H9 (cell line): Measurements from ENCODE around the gene SNHG17. TPM values are rescaled to one million over a fixed set of nuclear protein-coding genes. Genes with fewer than 3 reads are reported as not detected.

Experiments used
- DNase-seq: peaks from one replicate; pipeline ENCODE4 v3.0.0-alpha.2; 2017
- H2AFZ ChIP-seq: one replicate; pipeline ENCODE4 v1.6.1; 2013; ENCODE audit warnings: mild to moderate bottlenecking, low read length, control low read depth, moderate library complexity
- H2AK5ac ChIP-seq: 2 replicates; pipeline ENCODE4 v1.6.1; 2013; ENCODE audit warnings: low read length, control low read depth, mixed read lengths; ENCODE audit not compliant: insufficient read length
- H2BK120ac ChIP-seq: one replicate; pipeline ENCODE4 v1.6.1; 2013; ENCODE audit warnings: low read depth, mild to moderate bottlenecking, low read length, control low read depth, inconsistent platforms; ENCODE audit not compliant: poor library complexity, severe bottlenecking
- H2BK12ac ChIP-seq: 2 replicates; pipeline ENCODE4 v1.6.1; 2013; ENCODE audit warnings: low read length, control low read depth, mixed read lengths, low read depth; ENCODE audit not compliant: insufficient read length
- H2BK15ac ChIP-seq: 2 replicates; pipeline ENCODE4 v1.6.1; 2013; ENCODE audit warnings: low read depth, low read length, control low read depth
- H2BK20ac ChIP-seq: one replicate; pipeline ENCODE4 v1.6.1; 2013; ENCODE audit warnings: low read depth, mild to moderate bottlenecking, low read length, control low read depth, inconsistent platforms; ENCODE audit not compliant: poor library complexity, severe bottlenecking
- H2BK5ac ChIP-seq: 2 replicates; pipeline ENCODE4 v1.6.1; 2013; ENCODE audit warnings: low read length, control low read depth, mixed read lengths; ENCODE audit not compliant: insufficient read length
- H3K14ac ChIP-seq: 2 replicates; pipeline ENCODE4 v1.6.1; 2013; ENCODE audit warnings: low read length, control low read depth; ENCODE audit not compliant: insufficient read depth
- H3K18ac ChIP-seq: 2 replicates; pipeline ENCODE4 v1.6.1; 2013; ENCODE audit warnings: low read depth, mild to moderate bottlenecking, mixed read lengths, low read length, control low read depth; ENCODE audit not compliant: insufficient read length
- H3K23ac ChIP-seq: 2 replicates; pipeline ENCODE4 v1.6.1; 2013; ENCODE audit warnings: low read length, control low read depth, mixed read lengths, low read depth; ENCODE audit not compliant: insufficient read length
- H3K23me2 ChIP-seq: 2 replicates; pipeline ENCODE4 v1.6.1; 2013; ENCODE audit warnings: low read depth, mild to moderate bottlenecking, mixed read lengths, low read length, control low read depth; ENCODE audit not compliant: insufficient read length, poor library complexity, severe bottlenecking
- H3K27ac ChIP-seq: 2 replicates; pipeline ENCODE4 v1.5.1; 2013; ENCODE audit warnings: low read length, control low read depth, mixed read lengths, low read depth; ENCODE audit not compliant: insufficient read length
- H3K27me3 ChIP-seq: 2 replicates; pipeline ENCODE4 v1.6.1; 2013; ENCODE audit warnings: low read length, control low read depth, inconsistent platforms; ENCODE audit not compliant: insufficient read depth
- H3K4ac ChIP-seq: 2 replicates; pipeline ENCODE4 v1.6.1; 2013; ENCODE audit warnings: low read depth, mild to moderate bottlenecking, control low read depth, inconsistent platforms, low read length, moderate library complexity
- H3K4me1 ChIP-seq: 2 replicates; pipeline ENCODE4 v1.6.1; 2013; ENCODE audit warnings: low read length, control low read depth, inconsistent platforms; ENCODE audit not compliant: insufficient read depth
- H3K4me2 ChIP-seq: 2 replicates; pipeline ENCODE4 v1.6.1; 2013; ENCODE audit warnings: low read length, control low read depth, mixed read lengths; ENCODE audit not compliant: insufficient read length, insufficient read depth
- H3K56ac ChIP-seq: 2 replicates; pipeline ENCODE4 v1.6.1; 2013; ENCODE audit warnings: low read depth, mild to moderate bottlenecking, mixed read lengths, low read length, control low read depth; ENCODE audit not compliant: insufficient read length
- H3K79me1 ChIP-seq: 2 replicates; pipeline ENCODE4 v1.6.1; 2013; ENCODE audit warnings: low read depth, mild to moderate bottlenecking, moderate library complexity, low read length, control low read depth, inconsistent platforms; ENCODE audit not compliant: insufficient read depth, poor library complexity, severe bottlenecking
- H3K79me2 ChIP-seq: 2 replicates; pipeline ENCODE4 v1.6.1; 2013; ENCODE audit warnings: low read length, control low read depth, inconsistent platforms; ENCODE audit not compliant: insufficient read depth
- H3K9ac ChIP-seq: 2 replicates; pipeline ENCODE4 v1.6.1; 2013; ENCODE audit warnings: low read length, control low read depth, mixed read lengths; ENCODE audit not compliant: insufficient read length; ENCODE audit errors: extremely low read depth
- H3K9me3 ChIP-seq: one replicate; pipeline ENCODE4 v1.6.1; 2013; ENCODE audit warnings: low read depth, low read length, inconsistent platforms; ENCODE audit not compliant: control insufficient read depth
- H3T11ph ChIP-seq: one replicate; pipeline ENCODE4 v1.6.1; 2013; ENCODE audit warnings: mild to moderate bottlenecking, low read length, control low read depth, inconsistent platforms
- H4K20me1 ChIP-seq: one replicate; pipeline ENCODE4 v1.6.1; 2013; ENCODE audit not compliant: control insufficient read depth, insufficient read length, insufficient read depth
- H4K5ac ChIP-seq: 2 replicates; pipeline ENCODE4 v1.6.1; 2013; ENCODE audit warnings: low read depth, mild to moderate bottlenecking, mixed read lengths, low read length, control low read depth; ENCODE audit not compliant: insufficient read length
- H4K8ac ChIP-seq: replicated peaks from 2 replicates; pipeline ENCODE4 v1.6.1; 2013; ENCODE audit warnings: low read length, control low read depth, mixed read lengths, low read depth; ENCODE audit not compliant: insufficient read length
- H4K91ac ChIP-seq: 2 replicates; pipeline ENCODE4 v1.6.1; 2013; ENCODE audit warnings: low read depth, mild to moderate bottlenecking, moderate library complexity, mixed read lengths, low read length, control low read depth; ENCODE audit not compliant: insufficient read length
- H3K27ac Mint-ChIP-seq, 3 experiments: 2 replicates in 2 of 3; 3 replicates in 1 of 3; pipeline ENCODE4 v1.8.0; 2020 to 2021; ENCODE audit warnings: mixed read lengths in 3 of 3, mild to moderate bottlenecking in 1 of 3, moderate library complexity in 1 of 3
- H3K27me3 Mint-ChIP-seq: 2 replicates; pipeline ENCODE4 v1.8.0; 2021; ENCODE audit warnings: low read depth, mild to moderate bottlenecking, moderate library complexity, mixed read lengths
- H3K36me3 Mint-ChIP-seq, 3 experiments: 2 replicates in 2 of 3; 3 replicates in 1 of 3; pipeline ENCODE4 v1.8.0; 2020 to 2021; ENCODE audit warnings: low read depth in 3 of 3, mixed read lengths in 3 of 3; ENCODE audit not compliant: insufficient read depth in 1 of 3
- H3K4me1 Mint-ChIP-seq, 2 experiments: 2 replicates each; pipeline ENCODE4 v1.8.0; 2020; ENCODE audit warnings: mixed read lengths in 2 of 2
- H3K4me3 Mint-ChIP-seq, 2 experiments: 2 replicates in 1 of 2; 3 replicates in 1 of 2; pipeline ENCODE4 v1.8.0; 2020 to 2021; ENCODE audit warnings: mild to moderate bottlenecking in 2 of 2, mixed read lengths in 2 of 2, moderate library complexity in 1 of 2
- H3K9me3 Mint-ChIP-seq, 2 experiments: 2 replicates in 1 of 2; 3 replicates in 1 of 2; pipeline ENCODE4 v1.8.0; 2020; ENCODE audit warnings: mild to moderate bottlenecking in 2 of 2, mixed read lengths in 2 of 2, moderate library complexity in 1 of 2
- WGBS: extraction: QIAGEN DNeasy Blood & Tissue Kit; methylation state at CpG from one replicate; pipeline ENCODE4 v1.1.7; 2013; ENCODE audit warnings: missing lambda C conversion rate, low lambda C conversion rate, mixed read lengths; ENCODE audit not compliant: insufficient read length; ENCODE audit errors: extremely low coverage; 5-methylcytosine and 5-hydroxymethylcytosine counted together
- total RNA-seq: library from RNA; stranded (reverse); gene quantifications from 2 replicates; pipeline ENCODE4 v1.2.1, GENCODE V29; 2021
- TF ChIP-seq, protein P1 (sequence below): fragments of 200-600 bp; sonication (generic); conservative IDR thresholded peaks from 3 replicates; pipeline ENCODE4 v1.8.0; 2021; ENCODE audit warnings: antibody characterized with exemption, mild to moderate bottlenecking

SNHG17 gene
- total RNA-seq, 1 experiment from 2014 or later: 70.1 TPM

DNA sequence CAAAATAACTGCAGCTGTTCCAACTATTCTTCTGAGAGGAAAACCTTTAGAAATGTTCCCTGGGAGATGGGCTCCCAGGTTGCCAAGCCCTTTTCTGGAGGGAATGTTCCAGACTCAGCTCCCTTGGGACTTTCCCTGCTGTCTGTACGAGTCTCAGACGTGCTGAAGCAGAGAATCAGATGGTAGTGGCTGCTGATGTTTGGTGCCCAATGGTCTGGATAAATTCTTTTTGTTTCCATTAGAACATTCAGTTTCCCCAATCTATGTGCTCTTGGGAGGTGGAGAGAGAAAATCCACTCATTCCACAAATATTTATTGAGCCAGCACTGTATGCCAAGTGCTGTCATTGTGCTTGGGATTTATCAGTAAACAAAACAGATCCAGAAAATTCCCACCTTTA is 40.0 kb downstream of the SNHG17 start:
- Histone ChIP-seq H2BK12ac (no peak overlapping the region), H2BK120ac (no peak overlapping the region), H4K5ac (no peak overlapping the region), H2BK15ac (no peak overlapping the region), H4K91ac (no peak overlapping the region), H4K20me1 (no peaks in the 10 kb centered on the region), H3K23me2 (no peaks in the 10 kb centered on the region), H3K4me1 (no peaks in the 10 kb centered on the region), H3K56ac (no peak overlapping the region), H3K9me3 (no peaks in the 10 kb centered on the region), H3K9ac (no peak overlapping the region), H2AFZ (no peak overlapping the region), H3K14ac (no peak overlapping the region), H3K4me2 (no peak overlapping the region), H3K18ac (no peak overlapping the region), H3K79me1 (no peaks in the 10 kb centered on the region), H3K27ac (no peak overlapping the region), H4K8ac (no peak overlapping the region), H3K23ac (no peak overlapping the region), H2BK5ac (no peak overlapping the region), H3K4ac (no peak overlapping the region), H2AK5ac (no peak overlapping the region), H2BK20ac (no peak overlapping the region), H3K27me3 (no peaks in the 10 kb centered on the region), H3T11ph (no peak overlapping the region), H3K79me2 (no peaks in the 10 kb centered on the region)
- DNase-seq: no peak
- Mint-ChIP-seq H3K27ac (no peak overlapping the region), H3K36me3 (no peaks in the 10 kb centered on the region), H3K4me1 (peaks cover 0 to 5% of the 10 kb centered on the region in 2 experiments; a peak in 2 of 4 replicates), H3K4me3 (no peak overlapping the region), H3K9me3 (peaks cover 0 to 2% of the 10 kb centered on the region in 2 experiments; a peak in 1 of 5 replicates), H3K27me3 (no peaks in the 10 kb centered on the region)
- TF ChIP-seq, protein P1, sequence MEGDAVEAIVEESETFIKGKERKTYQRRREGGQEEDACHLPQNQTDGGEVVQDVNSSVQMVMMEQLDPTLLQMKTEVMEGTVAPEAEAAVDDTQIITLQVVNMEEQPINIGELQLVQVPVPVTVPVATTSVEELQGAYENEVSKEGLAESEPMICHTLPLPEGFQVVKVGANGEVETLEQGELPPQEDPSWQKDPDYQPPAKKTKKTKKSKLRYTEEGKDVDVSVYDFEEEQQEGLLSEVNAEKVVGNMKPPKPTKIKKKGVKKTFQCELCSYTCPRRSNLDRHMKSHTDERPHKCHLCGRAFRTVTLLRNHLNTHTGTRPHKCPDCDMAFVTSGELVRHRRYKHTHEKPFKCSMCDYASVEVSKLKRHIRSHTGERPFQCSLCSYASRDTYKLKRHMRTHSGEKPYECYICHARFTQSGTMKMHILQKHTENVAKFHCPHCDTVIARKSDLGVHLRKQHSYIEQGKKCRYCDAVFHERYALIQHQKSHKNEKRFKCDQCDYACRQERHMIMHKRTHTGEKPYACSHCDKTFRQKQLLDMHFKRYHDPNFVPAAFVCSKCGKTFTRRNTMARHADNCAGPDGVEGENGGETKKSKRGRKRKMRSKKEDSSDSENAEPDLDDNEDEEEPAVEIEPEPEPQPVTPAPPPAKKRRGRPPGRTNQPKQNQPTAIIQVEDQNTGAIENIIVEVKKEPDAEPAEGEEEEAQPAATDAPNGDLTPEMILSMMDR: no peak
- WGBS: no CpG with 5 or more reads among the region's 2 CpGs
